ENCODE results near the gene OR2W3. TPM values are rescaled to one million over a fixed set of nuclear protein-coding genes. Genes with fewer than 3 reads are reported as not detected.

OR2W3 gene
- under 1 TPM; 0.37 to 0.79 TPM for total RNA-seq

GRCh38 chr1:247895163-247895637 is at the start of gene OR2W3:
Gene OR2W3, plus strand, starts transcription at chr1:247895587. Its CDS starts 0 bp downstream, at chr1:247895587.
- POLR2A ChIA-PET: no interaction called here
- peaks cover 2% of the 10 kb centered on the region for H3K4me1 Mint-ChIP-seq

GRCh38 chr1:247845693-247846017 is 49.7 kb upstream of the OR2W3 start:
- H3K36me3 Mint-ChIP-seq (ENCODE audit: low read depth): no peaks in the 10 kb centered on the region

More at GRCh38 chr1:247895163-247895637, at the start of gene OR2W3:
- no peak for DNase-seq
- H3K27ac Mint-ChIP-seq: no peak within 1 kb of the TSS
- CTCF ChIA-PET: interaction anchor here (1.4 kb wide), 1 partner anchor 12 kb away, joined by 3 read pairs; no protein-coding TSS in a partner anchor
- no peak within 1 kb of the TSS for H3K4me3 Mint-ChIP-seq
- H3K36me3 Mint-ChIP-seq (ENCODE audit: low read depth): peaks cover 2% of the 10 kb centered on the region
- H3K9me3 Mint-ChIP-seq: no peaks in the 10 kb centered on the region
- H3K27me3 Mint-ChIP-seq: no peaks in the 10 kb centered on the region

GRCh38 chr1:247848346-247848745 is 47.0 kb upstream of the OR2W3 start:
- ChIA-PET POLR2A (no interaction called here), CTCF (no interaction called here)
- Mint-ChIP-seq H3K4me3 (no peak overlapping the region), H3K27me3 (no peaks in the 10 kb centered on the region), H3K9me3 (no peaks in the 10 kb centered on the region), H3K36me3 (ENCODE audit: low read depth) (no peaks in the 10 kb centered on the region), H3K4me1 (no peaks in the 10 kb centered on the region), H3K27ac (no peak overlapping the region)
- no peak for DNase-seq

More at GRCh38 chr1:247845693-247846017, 49.7 kb upstream of the OR2W3 start:
- H3K9me3 Mint-ChIP-seq: no peaks in the 10 kb centered on the region
- H3K4me1 Mint-ChIP-seq: peaks cover 3% of the 10 kb centered on the region
- ChIA-PET CTCF (no interaction called here), POLR2A (no interaction called here)
- no peak overlapping the region for H3K4me3 Mint-ChIP-seq
- no peak overlapping the region for H3K27ac Mint-ChIP-seq
- DNase-seq: no peak
- H3K27me3 Mint-ChIP-seq: no peaks in the 10 kb centered on the region

GRCh38 chr1:247849616-247850015 is 45.8 kb upstream of the OR2W3 start:
- Mint-ChIP-seq H3K27ac (no peak overlapping the region), H3K4me3 (no peak overlapping the region), H3K4me1 (no peaks in the 10 kb centered on the region), H3K27me3 (peaks cover 6% of the 10 kb centered on the region), H3K36me3 (ENCODE audit: low read depth) (no peaks in the 10 kb centered on the region), H3K9me3 (no peaks in the 10 kb centered on the region)
- ChIA-PET CTCF (no interaction called here), POLR2A (no interaction called here)
- DNase-seq: no peak

GRCh38 chr1:247854899-247855545 is 40.4 kb upstream of the OR2W3 start:
- DNase-seq: no peak
- H3K4me1 Mint-ChIP-seq: peaks cover 10% of the 10 kb centered on the region
- no peak overlapping the region for H3K4me3 Mint-ChIP-seq
- H3K27ac Mint-ChIP-seq: no peak overlapping the region
- no peaks in the 10 kb centered on the region for H3K36me3 Mint-ChIP-seq (ENCODE audit: low read depth)
- ChIA-PET POLR2A (no interaction called here), CTCF (no interaction called here)
- peaks cover 24% of the 10 kb centered on the region for H3K27me3 Mint-ChIP-seq
- H3K9me3 Mint-ChIP-seq: no peaks in the 10 kb centered on the region

GRCh38 chr1:247855911-247856310 is 39.5 kb upstream of the OR2W3 start:
- peak overlapping the region; percentile 66 for H3K4me3 Mint-ChIP-seq
- CTCF ChIA-PET: no interaction called here
- POLR2A ChIA-PET: no interaction called here
- H3K4me1 Mint-ChIP-seq: peaks cover 10% of the 10 kb centered on the region
- H3K27ac Mint-ChIP-seq: no peak overlapping the region
- no peaks in the 10 kb centered on the region for H3K9me3 Mint-ChIP-seq
- DNase-seq: no peak
- peaks cover 24% of the 10 kb centered on the region for H3K27me3 Mint-ChIP-seq
- no peaks in the 10 kb centered on the region for H3K36me3 Mint-ChIP-seq (ENCODE audit: low read depth)

- no peaks in the 10 kb centered on the region for H3K36me3 Mint-ChIP-seq (ENCODE audit: low read depth)
- peaks cover 10% of the 10 kb centered on the region for H3K4me1 Mint-ChIP-seq
- H3K27ac Mint-ChIP-seq: peak within 1 kb of the TSS; percentile 82
- no peaks in the 10 kb centered on the region for H3K9me3 Mint-ChIP-seq
- peaks cover 24% of the 10 kb centered on the region for H3K27me3 Mint-ChIP-seq
- DNase-seq: peak; percentile 38
- ChIA-PET POLR2A (interaction anchor here (0.5 kb wide), 1 partner anchor 48 kb away, joined by 3 read pairs; no protein-coding TSS in a partner anchor), CTCF (interaction anchor here (0.6 kb wide), 1 partner anchor 507 kb away, joined by 3 read pairs; no protein-coding TSS in a partner anchor)
- H3K4me3 Mint-ChIP-seq: peak within 1 kb of the TSS; percentile 77
These were observed 38.1 kb upstream of the OR2W3 start, which contains the start of gene TRIM58 for GRCh38 chr1:247857069-247857984. Gene TRIM58, plus strand, starts transcription at chr1:247857187. Its CDS starts 60 bp downstream, at chr1:247857247.

- Mint-ChIP-seq H3K27me3 (peaks cover 24% of the 10 kb centered on the region), H3K9me3 (no peaks in the 10 kb centered on the region), H3K27ac (peak overlapping the region; percentile 82), H3K4me1 (peaks cover 10% of the 10 kb centered on the region), H3K4me3 (peak overlapping the region; percentile 77), H3K36me3 (ENCODE audit: low read depth) (no peaks in the 10 kb centered on the region)
- ChIA-PET POLR2A (no interaction called here), CTCF (no interaction called here)
- DNase-seq: peak; percentile 8
These were observed 37.3 kb upstream of the OR2W3 start for GRCh38 chr1:247857985-247858619.

GRCh38 chr1:247862756-247863155 is 32.6 kb upstream of the OR2W3 start:
- Mint-ChIP-seq H3K4me1 (peaks cover 6% of the 10 kb centered on the region), H3K4me3 (no peak overlapping the region), H3K27ac (no peak overlapping the region), H3K36me3 (ENCODE audit: low read depth) (no peaks in the 10 kb centered on the region), H3K27me3 (peaks cover 11% of the 10 kb centered on the region), H3K9me3 (no peaks in the 10 kb centered on the region)
- ChIA-PET CTCF (no interaction called here), POLR2A (no interaction called here)
- no peak for DNase-seq

- CTCF ChIA-PET: no interaction called here
- H3K4me1 Mint-ChIP-seq: no peaks in the 10 kb centered on the region
- H3K9me3 Mint-ChIP-seq: no peaks in the 10 kb centered on the region
- no peak overlapping the region for H3K4me3 Mint-ChIP-seq
- H3K36me3 Mint-ChIP-seq (ENCODE audit: low read depth): no peaks in the 10 kb centered on the region
- POLR2A ChIA-PET: no interaction called here
- DNase-seq: no peak
- H3K27me3 Mint-ChIP-seq: no peaks in the 10 kb centered on the region
- no peak overlapping the region for H3K27ac Mint-ChIP-seq
These were observed 30.7 kb upstream of the OR2W3 start for GRCh38 chr1:247864644-247865043.

GRCh38 chr1:247865416-247865815 is 30.0 kb upstream of the OR2W3 start:
- no peaks in the 10 kb centered on the region for H3K36me3 Mint-ChIP-seq (ENCODE audit: low read depth)
- H3K27me3 Mint-ChIP-seq: no peaks in the 10 kb centered on the region
- H3K4me1 Mint-ChIP-seq: no peaks in the 10 kb centered on the region
- no peak overlapping the region for H3K27ac Mint-ChIP-seq
- ChIA-PET POLR2A (no interaction called here), CTCF (no interaction called here)
- no peak overlapping the region for H3K4me3 Mint-ChIP-seq
- no peak for DNase-seq
- no peaks in the 10 kb centered on the region for H3K9me3 Mint-ChIP-seq

- Mint-ChIP-seq H3K27me3 (no peaks in the 10 kb centered on the region), H3K9me3 (no peaks in the 10 kb centered on the region), H3K4me1 (no peaks in the 10 kb centered on the region), H3K36me3 (ENCODE audit: low read depth) (no peaks in the 10 kb centered on the region), H3K4me3 (no peak overlapping the region), H3K27ac (no peak overlapping the region)
- ChIA-PET CTCF (interaction anchor here (1.0 kb wide), 1 partner anchor 13 kb away, joined by 3 read pairs; the partner anchor contains the start of gene OR2W3), POLR2A (no interaction called here)
- DNase-seq: no peak
These were observed 12.0 kb upstream of the OR2W3 start for GRCh38 chr1:247883346-247883745.

Data from activated CD4-positive, alpha-beta T cell treated with anti-CD3 and anti-CD28 coated beads, Interleukin-2, amount 10 ng/mL, durations not matched to agents 7 days and 5 days (primary cell).